SHP77 treated with DMSO at 0.1 percent for 48 hours (cell line): ENCODE results near the gene CRLF2.
"Not testable (repeated sequence)": the region's sequence is repeated elsewhere in the genome, so short reads cannot be mapped to it uniquely, and the experiment has no call there.

Experiments
- DNase-seq: peaks from one replicate; lab custom pipeline; 2025; lab: John Stamatoyannopoulos, UW

Gene CRLF2

GRCh38 chrX:1213971-1214370, 1.5 kb upstream of the CRLF2 start:
- no peak for DNase-seq

- DNase-seq = no peak
Observed at GRCh38 chrX:1210844-1211243, 1.6 kb downstream of the CRLF2 start.

GRCh38 chrX:1207496-1208025, 4.9 kb downstream of the CRLF2 start:
- no peak for DNase-seq

GRCh38 chrX:1205681-1206611, 6.5 kb downstream of the CRLF2 start:
- no peak for DNase-seq

GRCh38 chrX:1202251-1202650, 10.2 kb downstream of the CRLF2 start:
- DNase-seq = no peak

GRCh38 chrX:1196436-1196835, 16.0 kb downstream of the CRLF2 start:
- DNase-seq = no peak

GRCh38 chrX:1192196-1192595, 20.3 kb downstream of the CRLF2 start:
- DNase-seq = not testable (repeated sequence)

GRCh38 chrX:1190596-1191145, 21.8 kb downstream of the CRLF2 start:
- DNase-seq = no peak

GRCh38 chrX:1185561-1185960, 26.9 kb downstream of the CRLF2 start:
- no peak for DNase-seq

GRCh38 chrX:1182211-1182610, 30.2 kb downstream of the CRLF2 start:
- no peak for DNase-seq

GRCh38 chrX:1181661-1182060, 30.8 kb downstream of the CRLF2 start:
- not testable (repeated sequence) for DNase-seq

- DNase-seq = no peak
Observed at GRCh38 chrX:1181170-1181569, 31.3 kb downstream of the CRLF2 start.

GRCh38 chrX:1178580-1179057, 33.8 kb downstream of the CRLF2 start:
- DNase-seq = no peak

GRCh38 chrX:1176531-1177320, 35.7 kb downstream of the CRLF2 start:
- DNase-seq = not testable (repeated sequence)

- not testable (repeated sequence) for DNase-seq
Observed at GRCh38 chrX:1174609-1175545, 37.6 kb downstream of the CRLF2 start.

GRCh38 chrX:1173435-1173834, 39.0 kb downstream of the CRLF2 start:
- DNase-seq = not testable (repeated sequence)

GRCh38 chrX:1172496-1172895, 40.0 kb downstream of the CRLF2 start:
- DNase-seq = no peak

GRCh38 chrX:1171915-1172314, 40.5 kb downstream of the CRLF2 start:
- DNase-seq = not testable (repeated sequence)

GRCh38 chrX:1170243-1170642, 42.2 kb downstream of the CRLF2 start:
- no peak for DNase-seq

- DNase-seq = no peak
Observed at GRCh38 chrX:1169189-1169588, 43.3 kb downstream of the CRLF2 start.

GRCh38 chrX:1167918-1168481, 44.4 kb downstream of the CRLF2 start:
- DNase-seq = no peak
